K562 (cell line): ENCODE results near the gene CDH16. TPM values are rescaled to one million over a fixed set of nuclear protein-coding genes. Genes with fewer than 3 reads are reported as not detected.

Experiments used
- ASH1L ChIP-seq: fragments of 450-650 bp; IDR thresholded peaks from 2 replicates; pipeline ENCODE4 v1.6.1; 2018; ENCODE audit warnings: borderline replicate concordance, mild to moderate bottlenecking, low read depth; ENCODE audit not compliant: partially characterized antibody
- ATF7 ChIP-seq: fragments of 450-650 bp; IDR thresholded peaks from 2 replicates; pipeline ENCODE4 v1.7.1; 2014; ENCODE audit warnings: mild to moderate bottlenecking, moderate library complexity
- CREM ChIP-seq: IDR thresholded peaks from 2 replicates; pipeline ENCODE4 v1.6.1; 2014; ENCODE audit warnings: antibody characterized with exemption, low read depth
- CTCF ChIP-seq, 3 experiments: IDR thresholded peaks in 2 of 3; conservative IDR thresholded peaks in 1 of 3; 2 replicates each; pipeline ENCODE4 v1.5.1; 2011 to 2012; ENCODE audit warnings: low read length in 3 of 3, mild to moderate bottlenecking in 3 of 3, control low read depth in 2 of 3, improper control_type of control experiment in 1 of 3, inconsistent platforms in 1 of 3, low read depth in 1 of 3, mixed read lengths in 1 of 3, moderate library complexity in 1 of 3; ENCODE audit not compliant: insufficient read depth in 2 of 3
- GTF2B ChIP-seq: IDR thresholded peaks from 2 replicates; pipeline ENCODE4 v1.6.1; 2011; ENCODE audit not compliant: insufficient read length; ENCODE audit errors: extremely low read depth
- HMBOX1 ChIP-seq: sonication (generic); IDR thresholded peaks from 2 replicates; pipeline ENCODE4 v1.6.1; 2016
- KDM2B ChIP-seq: fragments of 250-450 bp; sonication (Bioruptor Pico); IDR thresholded peaks from 2 replicates; pipeline ENCODE4 v1.8.0; 2021; ENCODE audit warnings: mild to moderate bottlenecking, moderate library complexity
- MAX ChIP-seq: sonication (generic); formaldehyde crosslinking; IDR thresholded peaks from 2 replicates; pipeline ENCODE4 v1.9.0; 2022; ENCODE audit warnings: mild to moderate bottlenecking, missing genetic modification reagents
- MAZ ChIP-seq, 2 experiments: fragments of 450-650 bp in 1 of 2; sonication (generic) in 1 of 2; formaldehyde crosslinking; IDR thresholded peaks in 1 of 2; conservative IDR thresholded peaks in 1 of 2; 2 replicates each; pipeline versions ENCODE4 v1.4.0 to v1.5.0; 2020; ENCODE audit warnings: mild to moderate bottlenecking in 1 of 2, missing genetic modification reagents in 1 of 2
- MTA3 ChIP-seq: fragments of 450-650 bp; formaldehyde crosslinking; IDR thresholded peaks from 2 replicates; pipeline ENCODE4 v1.6.1; 2017; ENCODE audit warnings: mild to moderate bottlenecking, borderline replicate concordance
- NRF1 ChIP-seq, 2 experiments: fragments of 450-650 bp; IDR thresholded peaks in 1 of 2; conservative IDR thresholded peaks in 1 of 2; 2 replicates each; pipeline ENCODE4 v1.6.1; 2014; ENCODE audit warnings: mild to moderate bottlenecking in 2 of 2
- PHF8 ChIP-seq: fragments of 200-600 bp; sonication (generic); IDR thresholded peaks from 2 replicates; pipeline ENCODE4 v1.6.1; 2012; ENCODE audit warnings: mixed run types, mild to moderate bottlenecking, inconsistent platforms, low read length, moderate library complexity, borderline replicate concordance
- RNF2 ChIP-seq: sonication (generic); IDR thresholded peaks from 2 replicates; pipeline ENCODE4 v1.6.1; 2016
- RNF219 ChIP-seq: fragments of 250-450 bp; sonication (Bioruptor Pico); IDR thresholded peaks from 2 replicates; pipeline ENCODE4 v1.5.0; 2022; ENCODE audit warnings: mild to moderate bottlenecking
- STAT5B ChIP-seq: fragments of 250-450 bp; sonication (Bioruptor Pico); IDR thresholded peaks from 2 replicates; pipeline ENCODE4 v1.8.0; 2021; ENCODE audit warnings: mild to moderate bottlenecking, inconsistent platforms
- TFAP4 ChIP-seq: sonication (generic); formaldehyde crosslinking; IDR thresholded peaks from 2 replicates; pipeline ENCODE4 v1.8.0; 2022; ENCODE audit warnings: missing genetic modification reagents, mild to moderate bottlenecking, moderate library complexity, borderline replicate concordance
- ZBTB26 ChIP-seq: fragments of 450-650 bp; formaldehyde crosslinking; IDR thresholded peaks from 2 replicates; pipeline ENCODE4 v1.4.0; 2022; ENCODE audit warnings: missing genetic modification characterization
- ZNF124 ChIP-seq: sonication (generic); formaldehyde crosslinking; IDR thresholded peaks from 2 replicates; pipeline ENCODE4 v1.8.1; 2022; ENCODE audit warnings: missing genetic modification reagents
- ZNF431 ChIP-seq: sonication (generic); formaldehyde crosslinking; IDR thresholded peaks from 2 replicates; pipeline ENCODE4 v1.8.0; 2022; ENCODE audit warnings: mild to moderate bottlenecking, missing genetic modification reagents
- polyA plus RNA-seq, 8 experiments: library from polyadenylated mRNA; depleted of rRNA in 4 of 8; stranded (reverse) in 5 of 8; unstranded in 3 of 8; fragments of >200 nt; fragmentation: Nextera tagmentation in 2 of 8; fragmentation: Illumina TruSeq in 1 of 8; extraction: Ambion mirVana in 2 of 8; extraction: Trizol in 1 of 8; gene quantifications; 2 replicates each; pipeline versions ENCODE4 v1.2.1 to v1.2.3, GENCODE V29; 2011 to 2014; ENCODE audit warnings: inconsistent platforms in 1 of 8, missing spikeins in 1 of 8
- total RNA-seq, 7 experiments: library from RNA; depleted of rRNA in 6 of 7; stranded (reverse); fragments of >200 nt in 6 of 7; fragmentation: Illumina TruSeq in 2 of 7; extraction: Trizol in 2 of 7; gene quantifications; 2 replicates each; pipeline versions ENCODE4 v1.2.1 to v1.2.3, GENCODE V29; 2011 to 2021; ENCODE audit warnings: low replicate concordance in 1 of 7

Gene CDH16
- total and polyA plus RNA-seq, 9 of the 15 experiments (the other 6 are each of a cell fraction or from before 2014, with no cell fraction given), result not detected

GRCh38 chr16:66961065-66961744 is 42.5 kb upstream of the CDH16 start, which contains the start of gene CES3 (continued):
- TF ChIP-seq ZBTB26 (CRISPR knock-in tag) (no peak), MAX (CRISPR knock-in tag) (0 out of 2 replicates have a peak, but pooled peaks have one; percentile 32), NRF1 (conservative IDR thresholded peaks at IDR 0.05 in 1 of 2, IDR thresholded peaks at IDR 0.05 in 1 of 2) (peak; percentile 37 to 56), RNF219 (no peak), ZNF431 (no peak), MTA3 (peak; percentile 61; the same call in 1 of the 2 replicates), CTCF (IDR thresholded peaks at IDR 0.05 in 2 of 3, conservative IDR thresholded peaks at IDR 0.05 in 1 of 3; ENCODE audit: insufficient read depth in 2 of 3, low read depth in 1 of 3, low read length in 3 of 3) (peak; percentile 92 to 98 (median 96)), CREM (0 out of 2 replicates have a peak, but pooled peaks have one; percentile 15), HMBOX1 (no peak), ATF7 (peak; percentile 31; the same call in 1 of the 2 replicates), RNF2 (no peak), KDM2B (CRISPR knock-in tag) (no peak), PHF8 (peak; percentile 57; the same call in 1 of the 2 replicates), GTF2B (no peak), TFAP4 (peak; percentile 47; the same call in 1 of the 2 replicates), ZNF124 (CRISPR knock-in tag) (no peak), STAT5B (CRISPR knock-in tag) (no peak), MAZ (CRISPR knock-in tag; conservative IDR thresholded peaks at IDR 0.05 in 1 of 2, IDR thresholded peaks at IDR 0.05 in 1 of 2) (0 out of 4 replicates have a peak, but pooled peaks of 1 of the 2 experiments have one; percentile 11), ASH1L (no peak)
